ENCODE results near the gene UBALD1. TPM values are rescaled to one million over a fixed set of nuclear protein-coding genes. Genes with fewer than 3 reads are reported as not detected.

UBALD1 gene
- total and polyA plus RNA-seq, 8 donors: 12.0 to 27.8 (median 19.8) TPM

DNA sequence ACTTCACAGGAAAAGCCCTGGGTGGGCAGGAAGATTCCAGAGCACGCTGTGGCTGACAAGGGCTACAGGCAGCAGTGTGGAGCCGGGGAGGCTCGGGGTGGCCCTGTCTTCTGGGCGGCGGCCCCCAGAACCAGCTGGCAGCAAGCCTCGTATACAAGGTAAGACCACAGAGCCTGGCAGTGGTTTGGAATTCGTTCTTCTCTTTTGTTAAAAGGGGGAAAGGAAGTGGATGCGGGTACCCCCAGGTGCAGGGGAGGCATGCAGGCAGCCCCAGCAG is 6.0 kb downstream of the UBALD1 start:
- no peak for ATAC-seq
- no peak overlapping the region for H3K27ac ChIP-seq
- H3K4me1 ChIP-seq: peaks cover 19 to 27% of the 10 kb centered on the region in 2 donors
- H3K27me3 ChIP-seq: no peaks in the 10 kb centered on the region
- H3K4me3 ChIP-seq: no peak overlapping the region
- intact Hi-C loops (cut with DNase I): no loop called here
- DNase-seq: no peak
- H3K36me3 ChIP-seq: peaks cover 0 to 36% of the 10 kb centered on the region in 2 donors
- H3K9me3 ChIP-seq: no peaks in the 10 kb centered on the region
- no peak for TF ChIP-seq CTCF (IDR thresholded peaks at IDR 0.05)

GRCh38 chr16:4607841-4608703 is 6.6 kb downstream of the UBALD1 start:
- no peak for TF ChIP-seq CTCF (IDR thresholded peaks at IDR 0.05)
- ATAC-seq (no peak), DNase-seq (no peak)
- Histone ChIP-seq H3K27me3 (no peaks in the 10 kb centered on the region), H3K4me1 (peaks cover 13 to 21% of the 10 kb centered on the region in 2 donors), H3K9me3 (no peaks in the 10 kb centered on the region), H3K27ac (no peak overlapping the region), H3K36me3 (peaks cover 0 to 36% of the 10 kb centered on the region in 2 donors), H3K4me3 (no peak overlapping the region)
- intact Hi-C loops (cut with DNase I): no loop called here

DNA sequence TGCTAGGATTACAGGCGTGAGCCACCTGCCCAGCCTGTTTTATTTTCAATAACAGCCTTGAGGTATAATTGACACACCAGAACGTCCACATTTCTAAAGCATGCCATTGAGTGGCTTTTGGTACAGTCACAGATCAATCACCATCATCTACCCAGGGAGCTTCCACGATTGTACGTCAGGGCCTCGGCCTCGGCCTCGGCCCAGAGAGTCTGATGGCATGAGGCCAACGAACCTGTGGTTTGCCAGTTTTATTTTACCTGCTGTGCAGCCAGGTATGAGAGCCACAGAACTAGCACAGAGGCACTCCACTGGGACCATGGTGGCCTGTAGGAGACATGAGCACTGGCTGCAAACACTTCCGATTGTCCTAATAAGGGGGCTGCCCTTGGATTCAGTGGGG is 8.3 kb downstream of the UBALD1 start:
- intact Hi-C loops (cut with DNase I): no loop called here
- Histone ChIP-seq H3K27me3 (peaks cover 0 to 15% of the 10 kb centered on the region in 2 donors), H3K27ac (no peak overlapping the region), H3K36me3 (peaks cover 0 to 36% of the 10 kb centered on the region in 2 donors), H3K4me3 (no peak overlapping the region), H3K4me1 (peaks cover under 1 to 4% of the 10 kb centered on the region in 2 donors), H3K9me3 (no peaks in the 10 kb centered on the region)
- TF ChIP-seq CTCF (IDR thresholded peaks at IDR 0.05): no peak
- DNase-seq (no peak), ATAC-seq (no peak)

GRCh38 chr16:4604401-4604800 is 10.3 kb downstream of the UBALD1 start:
- peaks cover 0 to 26% of the 10 kb centered on the region in 2 donors for H3K36me3 ChIP-seq

More at GRCh38 chr16:4604401-4604800, 10.3 kb downstream of the UBALD1 start:
- TF ChIP-seq CTCF (IDR thresholded peaks at IDR 0.05): no peak
- DNase-seq (no peak), ATAC-seq (no peak)
- Histone ChIP-seq H3K4me3 (no peak overlapping the region), H3K9me3 (no peaks in the 10 kb centered on the region), H3K4me1 (peaks cover 0 to 2% of the 10 kb centered on the region in 2 donors), H3K27me3 (peaks cover 0 to 16% of the 10 kb centered on the region in 2 donors), H3K27ac (no peak overlapping the region)
- intact Hi-C loops (cut with DNase I): no loop called here
